HL-60/S4 treated with retinoic acid at 250 ng/mL for 4 days and 3 days (cell line): ENCODE measurements around the gene CCDC102A.

ENCODE experiments used
- in situ Hi-C: fragments of 300-500 bp; cut with MboI; formaldehyde crosslinking; loops from 2 replicates; pipeline ENCODE4 v1.7.0; 2022; ENCODE audit warnings: low sequenced_read_pairs

The CCDC102A gene

DNA sequence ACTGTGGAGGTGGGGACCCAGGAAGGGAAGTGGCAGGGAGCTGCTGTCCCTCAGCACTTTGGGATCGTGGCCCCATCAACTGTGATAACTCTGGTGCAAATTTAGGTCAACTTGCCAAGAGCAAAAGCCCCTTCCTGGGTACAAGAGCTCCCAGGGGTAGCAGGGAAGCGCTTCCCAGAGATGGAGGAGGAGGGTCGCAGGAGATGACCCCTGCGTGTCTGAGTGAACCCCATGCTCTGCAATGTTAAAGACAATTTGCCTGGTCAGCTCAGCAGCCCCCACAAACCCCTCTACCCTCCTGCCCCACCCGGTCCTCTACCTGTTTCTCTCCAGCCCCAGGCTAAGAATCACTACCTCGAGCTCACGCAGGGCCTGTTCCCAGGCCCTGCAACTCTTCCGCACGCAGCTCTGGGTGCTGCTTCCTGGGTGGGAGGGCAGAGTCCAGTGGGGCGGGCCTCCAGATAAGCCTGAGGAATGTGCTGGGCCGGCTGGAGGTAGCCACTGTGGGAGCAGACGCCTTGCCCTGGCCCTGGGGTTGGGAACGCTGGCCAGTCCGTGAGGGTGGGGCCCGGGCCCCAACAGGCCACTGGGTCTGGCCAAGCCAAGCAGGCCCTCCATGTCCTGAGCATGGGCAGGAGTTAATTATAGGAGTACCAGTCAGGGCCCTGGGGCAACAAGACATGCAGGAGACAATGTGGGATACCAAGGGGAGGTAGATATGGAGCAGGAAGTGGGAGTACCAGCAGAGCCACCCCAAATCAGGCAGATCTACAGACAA lies 56.2 kb downstream of the CCDC102A start:
- in situ Hi-C loops, result no loop called here

- in situ Hi-C loops, result no loop called here
Measured at GRCh38 chr16:57479205-57479975, 57.0 kb downstream of the CCDC102A start.

DNA sequence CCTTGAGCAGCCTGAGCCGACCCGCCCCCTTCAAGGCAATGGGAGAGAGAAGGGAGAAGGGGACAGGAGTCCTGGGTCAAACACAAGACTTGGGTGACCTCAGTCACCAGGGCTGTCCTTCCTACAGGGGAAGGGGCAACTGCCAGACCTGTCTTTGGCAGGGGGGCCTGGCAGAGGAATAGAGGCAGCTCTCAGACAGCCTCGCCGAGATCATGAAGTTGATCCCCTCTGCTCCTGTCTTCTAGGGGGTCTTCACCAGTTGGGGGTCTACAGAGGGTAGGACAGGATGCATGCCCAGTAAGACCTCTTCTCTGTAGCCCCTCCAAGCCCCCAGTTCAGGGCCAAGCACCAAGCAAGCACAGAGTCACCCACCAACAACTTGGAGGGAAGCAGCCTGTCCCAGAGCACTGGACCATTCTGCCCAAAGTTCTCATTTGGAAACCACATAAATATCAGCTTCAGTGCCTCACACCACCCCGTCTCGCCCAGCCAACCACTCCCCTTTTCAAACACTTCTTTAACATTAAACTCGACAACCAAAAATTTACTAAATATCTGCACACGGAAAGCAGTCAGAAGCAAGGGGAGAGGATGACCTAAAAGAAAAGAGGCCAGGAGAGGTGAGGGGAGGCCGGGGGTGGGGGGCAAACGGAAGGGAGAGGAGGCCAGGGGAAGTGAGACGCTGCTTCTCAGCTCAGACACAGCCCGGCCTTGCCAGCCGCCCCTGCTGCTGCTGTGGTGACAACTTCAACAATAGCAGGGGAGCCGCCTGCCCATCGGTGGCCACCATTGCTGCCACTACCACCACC lies 57.8 kb downstream of the CCDC102A start:
- in situ Hi-C loops, result no loop called here

DNA sequence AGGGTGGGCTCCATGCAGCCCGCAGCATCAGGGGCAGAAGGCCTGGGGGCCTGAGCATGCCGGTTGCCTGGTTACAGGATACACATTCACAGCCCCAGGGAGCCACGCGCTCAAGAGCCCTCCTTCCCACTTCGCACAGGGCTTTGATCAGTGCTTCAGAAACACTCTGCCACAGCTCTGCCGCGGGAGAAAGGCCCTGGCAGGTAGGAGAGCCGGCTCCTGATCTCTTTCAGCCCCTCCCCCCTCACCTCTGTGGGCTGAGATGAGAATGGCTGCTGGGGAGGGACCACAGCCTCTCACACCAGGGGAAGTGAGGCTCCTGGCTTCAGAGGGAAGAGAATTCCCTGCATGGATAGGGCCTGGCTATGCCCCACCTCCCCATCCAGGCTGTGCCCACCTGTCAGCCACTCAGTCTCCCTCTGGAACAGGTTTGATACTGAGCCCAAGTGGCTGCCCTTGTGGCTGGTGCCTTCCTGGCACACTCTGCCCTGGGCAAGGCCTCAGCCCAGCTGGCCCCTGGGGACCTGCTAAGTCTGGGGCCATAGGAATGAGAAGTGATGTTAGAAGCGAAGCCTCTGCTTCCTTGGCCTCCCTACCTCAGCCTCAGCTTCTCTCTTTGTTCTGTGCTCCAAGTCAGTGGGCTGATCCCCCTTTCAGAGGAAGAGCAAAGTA lies 58.7 kb downstream of the CCDC102A start:
- in situ Hi-C loops, result no loop called here

- in situ Hi-C loops, result no loop called here
Measured at GRCh38 chr16:57476546-57477410, 59.6 kb downstream of the CCDC102A start.

DNA sequence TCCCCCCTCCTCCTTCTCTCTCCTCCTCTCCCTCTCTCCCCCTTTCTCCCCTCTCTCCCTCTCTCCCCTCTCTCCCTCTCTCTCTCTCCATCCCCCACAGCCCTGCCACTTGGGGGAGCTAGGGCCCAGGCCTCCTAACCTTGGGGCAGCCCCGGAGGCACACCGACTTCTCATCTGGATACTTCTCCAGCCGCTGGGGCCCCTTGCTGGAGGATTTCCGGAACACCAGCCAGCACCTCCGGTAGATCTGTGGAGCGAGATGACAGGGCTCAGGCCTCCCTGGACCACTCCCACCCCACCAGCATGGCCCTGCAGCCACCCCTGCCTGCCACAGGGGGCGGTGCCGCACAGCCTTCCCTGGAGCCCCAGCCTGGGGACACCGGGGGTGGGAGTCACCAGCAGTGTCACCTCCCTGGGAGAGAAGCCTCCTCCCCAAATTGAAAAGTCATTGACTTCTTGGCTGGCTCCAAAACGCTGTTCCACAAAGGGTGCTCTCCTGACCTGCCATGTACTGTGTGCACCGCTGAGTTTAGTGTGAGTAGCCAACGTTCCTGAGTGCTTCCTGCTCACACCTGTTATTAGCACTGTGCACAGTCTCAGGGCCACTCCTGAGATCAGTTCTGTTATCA lies 60.5 kb downstream of the CCDC102A start:
- in situ Hi-C loops, result no loop called here

GRCh38 chr16:57474671-57475661 lies 61.4 kb downstream of the CCDC102A start:
- in situ Hi-C loops, result no loop called here

- in situ Hi-C loops, result no loop called here
Measured at GRCh38 chr16:57473906-57474305, 62.5 kb downstream of the CCDC102A start.

DNA sequence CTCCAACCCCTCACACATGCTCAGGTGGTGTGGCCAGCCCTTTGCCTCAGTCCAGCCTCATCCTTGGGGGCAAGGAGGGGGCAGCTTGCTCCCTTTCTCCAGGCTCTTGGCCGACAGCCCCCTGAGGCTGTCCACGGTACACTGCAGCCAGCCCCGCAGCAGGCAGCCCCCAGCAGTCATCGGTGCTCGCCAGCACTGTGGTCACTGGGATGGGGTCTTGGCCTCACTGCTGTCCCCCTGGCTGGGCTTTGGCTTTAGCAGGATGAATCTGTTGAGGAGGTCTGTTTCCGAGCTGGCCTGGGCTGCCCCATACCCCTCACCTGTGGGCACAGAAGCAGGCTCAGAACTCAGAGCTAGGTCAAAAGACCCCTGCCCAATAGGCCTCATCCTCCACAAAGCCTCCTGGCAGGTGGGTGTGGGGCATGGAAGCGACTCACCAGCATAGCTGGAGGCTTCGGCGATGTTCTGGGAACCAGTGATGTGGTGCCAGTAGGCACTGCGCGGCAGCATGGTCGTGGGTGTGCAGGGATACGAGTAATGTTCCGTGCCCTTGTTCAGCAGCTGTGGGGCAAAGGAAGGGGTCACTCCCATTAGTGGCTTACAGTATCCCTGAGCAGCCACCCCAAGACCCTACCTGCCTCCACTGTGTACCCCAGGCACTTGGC lies 63.1 kb downstream of the CCDC102A start:
- in situ Hi-C loops, result no loop called here

GRCh38 chr16:57472665-57473060 lies 63.7 kb downstream of the CCDC102A start:
- in situ Hi-C loops, result no loop called here

DNA sequence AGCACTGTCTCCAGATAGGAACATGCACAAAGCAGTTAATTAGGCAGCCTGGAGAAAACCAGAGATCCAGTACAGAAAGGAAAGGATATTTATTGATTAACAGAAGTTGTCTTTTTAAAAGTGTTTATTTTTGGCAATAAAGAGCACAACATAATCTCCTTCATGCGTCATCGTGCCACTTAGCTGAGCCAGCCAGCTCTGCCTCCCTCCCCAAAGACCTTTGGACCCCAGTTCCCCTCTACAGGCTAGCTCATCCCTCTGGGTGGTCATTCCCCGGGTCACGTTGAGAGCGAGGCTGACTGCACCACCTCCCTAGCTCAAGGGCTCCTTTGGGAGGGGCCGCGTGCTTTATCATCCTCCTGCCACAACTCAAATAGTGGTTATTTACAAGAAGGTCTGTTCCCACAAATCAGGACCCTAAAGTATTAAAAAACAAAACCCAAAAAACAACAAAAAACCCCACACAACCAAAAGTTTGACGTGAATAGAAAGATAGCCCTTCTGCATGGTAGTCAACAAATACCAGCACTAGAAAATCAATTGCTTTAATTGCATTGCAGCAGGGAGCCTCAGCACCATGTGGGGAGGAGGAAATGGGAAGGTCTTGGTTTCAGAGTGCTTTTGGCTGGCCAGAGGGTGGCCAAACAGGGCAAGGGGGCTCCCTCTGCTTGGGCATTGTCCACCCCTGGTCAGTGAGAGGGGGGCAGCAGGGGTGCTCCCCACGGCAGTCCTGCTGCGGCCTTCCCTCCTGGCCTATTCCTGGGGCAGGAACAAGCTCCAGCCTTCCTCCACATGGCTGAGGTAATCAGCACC lies 64.3 kb downstream of the CCDC102A start:
- in situ Hi-C loops, result no loop called here

DNA sequence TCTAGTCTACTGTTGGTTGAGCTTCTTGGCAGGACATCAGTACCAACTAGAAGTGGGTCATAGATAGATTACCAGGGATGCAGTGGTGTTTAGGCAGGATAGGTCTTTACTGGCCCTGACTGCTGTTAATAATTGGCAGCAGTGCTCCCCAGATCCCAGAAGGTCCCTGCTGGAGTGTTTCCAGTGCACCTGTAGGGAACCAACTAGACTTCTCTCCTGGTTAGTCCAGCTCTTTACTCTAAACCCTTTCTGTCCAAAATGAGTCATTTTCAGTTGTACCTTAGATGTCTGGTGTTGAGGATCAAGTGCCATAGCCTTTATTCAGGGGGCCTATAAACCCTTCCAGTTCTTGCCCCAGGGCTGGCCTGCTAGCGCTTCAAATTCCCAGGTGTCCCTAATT lies 65.2 kb downstream of the CCDC102A start:
- in situ Hi-C loops, result no loop called here

- in situ Hi-C loops, result no loop called here
Measured at GRCh38 chr16:57470711-57471110, 65.7 kb downstream of the CCDC102A start.

DNA sequence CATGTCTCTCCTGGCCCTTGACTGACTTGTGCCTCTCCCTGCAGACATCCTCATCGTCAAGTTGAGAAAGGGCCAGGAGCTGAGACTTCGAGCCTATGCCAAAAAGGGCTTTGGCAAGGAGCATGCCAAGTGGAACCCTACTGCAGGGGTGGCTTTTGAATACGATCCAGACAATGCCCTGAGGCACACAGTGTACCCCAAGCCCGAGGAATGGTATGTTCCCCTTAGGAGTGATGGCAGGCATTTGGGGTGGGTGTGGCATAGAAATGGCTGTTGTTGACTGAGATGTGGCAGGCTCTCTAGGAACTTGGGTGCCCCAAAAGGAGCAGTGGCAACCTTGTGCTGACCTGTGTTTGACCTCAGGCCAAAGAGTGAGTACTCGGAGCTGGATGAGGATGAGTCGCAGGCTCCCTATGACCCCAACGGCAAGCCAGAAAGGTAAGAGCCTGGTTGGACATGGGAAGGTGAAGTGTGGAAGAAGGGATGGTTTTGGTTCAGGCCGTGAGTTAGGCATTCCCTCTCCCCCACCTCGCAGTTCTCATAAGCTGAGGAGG lies 66.4 kb downstream of the CCDC102A start:
- in situ Hi-C loops, result no loop called here

DNA sequence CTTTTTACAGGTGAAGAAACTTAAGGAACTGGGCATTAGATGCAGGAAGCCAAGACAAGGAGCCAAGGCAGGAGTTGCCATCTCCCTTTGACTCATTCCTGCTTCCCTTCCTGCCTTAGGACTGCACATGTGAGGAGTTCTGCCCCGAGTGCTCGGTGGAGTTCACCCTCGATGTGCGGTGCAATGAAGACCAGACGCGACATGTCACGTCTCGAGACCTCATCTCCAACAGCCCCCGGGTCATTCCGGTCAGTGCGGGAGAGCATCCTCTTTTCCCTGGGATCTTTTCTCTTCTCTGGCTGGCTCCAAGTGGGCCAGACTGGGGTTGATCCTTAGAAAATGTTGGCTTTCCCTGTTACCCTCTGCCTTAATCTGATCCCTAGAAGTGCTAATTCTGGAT lies 67.3 kb downstream of the CCDC102A start:
- in situ Hi-C loops, result no loop called here

DNA sequence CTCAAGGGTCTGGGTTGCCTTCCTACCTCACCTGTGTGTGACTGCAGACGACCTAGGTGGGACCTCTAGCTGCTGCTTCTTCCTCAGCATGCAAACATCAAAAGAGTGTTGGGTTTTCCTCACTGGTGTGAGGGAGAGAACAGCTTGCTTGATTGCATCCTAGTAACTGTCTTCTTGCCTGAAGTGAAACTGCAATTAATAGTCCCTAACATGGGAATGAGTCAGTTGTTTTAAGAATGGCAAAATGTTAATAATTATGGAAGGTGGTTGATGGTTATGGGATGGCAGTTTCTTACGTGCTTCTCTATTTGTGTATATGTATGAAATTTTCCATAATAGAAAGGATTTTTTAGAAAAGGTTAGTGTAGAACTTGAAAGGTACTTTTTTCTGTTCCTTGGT lies 68.0 kb downstream of the CCDC102A start:
- in situ Hi-C loops, result no loop called here

GRCh38 chr16:57464523-57464922 lies 71.8 kb downstream of the CCDC102A start:
- in situ Hi-C loops, result no loop called here
